HepG2 (cell line): ENCODE data around the gene LAMTOR1. TPM values are rescaled to one million over a fixed set of nuclear protein-coding genes. Genes with fewer than 3 reads are reported as not detected.

Source experiments
- ATAC-seq: fragments of 200-7000 bp; cut with Tn5 transposase; 3 replicates; pipeline ENCODE4 v1.9.1; 2020; ENCODE audit warnings: mild to moderate bottlenecking, moderate library complexity
- BruUV-seq: library from RNA; stranded (reverse); fragments of 400-500 nt; replicated peaks from 2 replicates; lab custom pipeline; 2021; lab: Mats Ljungman, UMichigan
- CTCF ChIA-PET: fragments of 300-600 bp; formaldehyde crosslinking; extraction: SDS; loops from one replicate; lab custom pipeline; 2021; ENCODE audit warnings: low total read pairs, inconsistent platforms, low intra/inter-chr PET ratio; lab: Yijun Ruan, JAX
- POLR2A ChIA-PET: fragments of 350-600 bp; sonication (Branson Sonifier 250); formaldehyde crosslinking; loops from one replicate; lab custom pipeline; 2020; ENCODE audit warnings: antibody characterized with exemption, inconsistent platforms; lab: Yijun Ruan, JAX
- DNase-seq: peaks from one replicate; pipeline ENCODE4 v3.0.0-alpha.2; 2015; ENCODE audit warnings: low spot score
- FAIRE-seq: peaks from 3 replicates; lab custom pipeline; 2011; peaks lifted over from hg19 to GRCh38; lab: Jason Lieb, UNC
- H2AFZ ChIP-seq: one replicate; pipeline ENCODE4 v1.6.1; 2011; ENCODE audit warnings: low read length, inconsistent platforms
- H3K27ac ChIP-seq: fragments of 300-600 bp; 3 replicates; pipeline ENCODE4 v1.8.0; 2011; ENCODE audit warnings: mixed run types, mild to moderate bottlenecking, mixed read lengths, low read length, inconsistent platforms; ENCODE audit not compliant: insufficient read depth; ENCODE audit errors: extremely low read length
- H3K27me3 ChIP-seq, 2 experiments: fragments of 200-600 bp in 1 of 2; 2 replicates in 1 of 2; 3 replicates in 1 of 2; pipeline versions ENCODE4 v1.6.0 to v1.8.0; 2011; ENCODE audit warnings: low read length in 2 of 2, mild to moderate bottlenecking in 2 of 2, moderate library complexity in 2 of 2, inconsistent platforms in 1 of 2; ENCODE audit not compliant: insufficient read depth in 2 of 2, control insufficient read depth in 1 of 2
- H3K36me3 ChIP-seq, 2 experiments: fragments of 200-600 bp in 1 of 2; replicated peaks in 1 of 2; 2 replicates in 1 of 2; 3 replicates in 1 of 2; pipeline versions ENCODE4 v1.5.1 to v1.8.0; 2011; ENCODE audit warnings: low read length in 2 of 2, inconsistent platforms in 1 of 2; ENCODE audit not compliant: insufficient read depth in 2 of 2, control insufficient read depth in 1 of 2
- H3K4me1 ChIP-seq: 2 replicates; pipeline ENCODE4 v1.5.1; 2012; ENCODE audit warnings: low read length, inconsistent platforms; ENCODE audit not compliant: insufficient read depth
- H3K4me2 ChIP-seq: 2 replicates; pipeline ENCODE4 v1.6.0; 2011; ENCODE audit warnings: low read depth, low read length, inconsistent platforms
- H3K4me3 ChIP-seq, 3 experiments: fragments of 200-600 bp in 1 of 3; sonication (generic), shearing (Covaris generic) in 1 of 3; replicated peaks in 1 of 3; 2 replicates each; pipeline ENCODE4 v1.5.1; 2011 to 2016; ENCODE audit warnings: low read length in 3 of 3, inconsistent platforms in 2 of 3, low read depth in 2 of 3, mild to moderate bottlenecking in 2 of 3, control low read depth in 1 of 3, mixed read lengths in 1 of 3; ENCODE audit not compliant: insufficient read depth in 1 of 3
- H3K79me2 ChIP-seq: one replicate; pipeline ENCODE4 v1.6.1; 2011; ENCODE audit warnings: low read length, inconsistent platforms; ENCODE audit not compliant: insufficient read depth
- H3K9ac ChIP-seq: 2 replicates; pipeline ENCODE4 v1.6.0; 2011; ENCODE audit warnings: mild to moderate bottlenecking, low read depth, low read length, inconsistent platforms; ENCODE audit not compliant: insufficient read depth
- H3K9me3 ChIP-seq: 2 replicates; pipeline ENCODE4 v1.5.1; 2012; ENCODE audit warnings: mild to moderate bottlenecking, low read length
- H4K20me1 ChIP-seq: 2 replicates; pipeline ENCODE4 v1.6.0; 2011; ENCODE audit warnings: inconsistent platforms, mild to moderate bottlenecking, low read length, moderate library complexity; ENCODE audit not compliant: insufficient read depth
- ATF2 ChIP-seq: sonication (generic); formaldehyde crosslinking; IDR thresholded peaks from 2 replicates; pipeline ENCODE4 v1.4.0; 2020; ENCODE audit warnings: missing genetic modification reagents
- KLF9 ChIP-seq: IDR thresholded peaks from 2 replicates; pipeline ENCODE4 v1.6.1; 2016; ENCODE audit warnings: low read depth
- MXD3 ChIP-seq: IDR thresholded peaks from 2 replicates; pipeline ENCODE4 v1.6.1; 2016; ENCODE audit warnings: mild to moderate bottlenecking, missing biosample characterization, missing genetic modification reagents
- NPAS2 ChIP-seq: sonication (generic); formaldehyde crosslinking; IDR thresholded peaks from 2 replicates; pipeline ENCODE4 v1.8.0; 2022; ENCODE audit warnings: mild to moderate bottlenecking, missing genetic modification reagents, borderline replicate concordance
- PAX8 ChIP-seq: sonication (generic); formaldehyde crosslinking; IDR thresholded peaks from 2 replicates; pipeline ENCODE4 v1.8.0; 2022; ENCODE audit warnings: mild to moderate bottlenecking, missing genetic modification reagents, borderline replicate concordance
- TAF15 ChIP-seq: fragments of 200-400 bp; formaldehyde crosslinking; IDR thresholded peaks from one replicate; pipeline ENCODE4 v1.6.1; 2018; ENCODE audit warnings: mild to moderate bottlenecking, low read depth, low read length; ENCODE audit not compliant: poor library complexity, severe bottlenecking
- TOE1 ChIP-seq: sonication (generic); formaldehyde crosslinking; IDR thresholded peaks from 2 replicates; pipeline ENCODE4 v1.4.0; 2020; ENCODE audit warnings: mild to moderate bottlenecking, missing genetic modification reagents
- ZMYM4 ChIP-seq: sonication (generic); formaldehyde crosslinking; IDR thresholded peaks from 2 replicates; pipeline ENCODE4 v1.8.1; 2023; ENCODE audit warnings: mild to moderate bottlenecking, missing genetic modification reagents
- ZNF136 ChIP-seq: sonication (generic); formaldehyde crosslinking; IDR thresholded peaks from 2 replicates; pipeline ENCODE4 v1.8.1; 2022; ENCODE audit warnings: low read depth, mild to moderate bottlenecking, moderate library complexity, missing genetic modification reagents
- ZNF224 ChIP-seq: sonication (generic); formaldehyde crosslinking; IDR thresholded peaks from 2 replicates; pipeline ENCODE4 v1.5.0; 2020; ENCODE audit warnings: mild to moderate bottlenecking, missing genetic modification reagents
- ZNF496 ChIP-seq: sonication (generic); formaldehyde crosslinking; IDR thresholded peaks from 2 replicates; pipeline ENCODE4 v1.8.1; 2023; ENCODE audit warnings: mild to moderate bottlenecking, moderate library complexity, missing genetic modification reagents; ENCODE audit not compliant: insufficient replicate concordance
- ZNF574 ChIP-seq: sonication (generic); formaldehyde crosslinking; IDR thresholded peaks from 2 replicates; pipeline ENCODE4 v1.4.0; 2020; ENCODE audit warnings: missing genetic modification reagents
- WGBS: methylation state at CpG from one replicate; pipeline ENCODE4 v1.1.6; 2017; ENCODE audit warnings: low lambda C conversion rate; 5-methylcytosine and 5-hydroxymethylcytosine counted together
- in situ Hi-C: cut with HindIII; loops from 2 replicates; pipeline ENCODE4 v1.10.0; 2017; ENCODE audit warnings: low pct_unique_long_range_greater_than_20kb; ENCODE audit not compliant: extremely low pct_ligation_motif_present
- intact Hi-C: fragments of 100-400 bp; cut with micrococcal nuclease; formaldehyde crosslinking; loops from one replicate; pipeline ENCODE4 v1.10.0; 2022; ENCODE audit not compliant: unreplicated experiment
- polyA plus RNA-seq, 8 experiments: library from polyadenylated mRNA; depleted of rRNA in 3 of 8; stranded (reverse) in 7 of 8; unstranded in 1 of 8; fragments of >200 nt; fragmentation: Illumina TruSeq in 4 of 8; extraction: Trizol in 4 of 8; gene quantifications; 2 replicates each; pipeline versions ENCODE4 v1.2.1 to v1.2.3, GENCODE V29; 2011 to 2016; ENCODE audit warnings: low read depth in 4 of 8, missing spikeins in 1 of 8, mixed read lengths in 1 of 8; ENCODE audit not compliant: insufficient read depth in 1 of 8
- total RNA-seq, 5 experiments: library from RNA; depleted of rRNA; stranded (reverse); fragments of >200 nt; fragmentation: Illumina TruSeq; extraction: Trizol; gene quantifications; 2 replicates each; pipeline ENCODE4 v1.2.3, GENCODE V29; 2016; ENCODE audit warnings: low read depth in 1 of 5

Gene LAMTOR1
- total and polyA plus RNA-seq, 2 of the 13 experiments (the other 11 are each of a cell fraction or from before 2014, with no cell fraction given): 60.4 to 66.0 TPM

- no peak overlapping the region for H3K4me3 ChIP-seq
- H3K9me3 ChIP-seq: no peaks in the 10 kb centered on the region
- 42% methylated on average over 3 of the region's 3 CpGs for WGBS
- ChIA-PET CTCF (no interaction called here), POLR2A (no interaction called here)
- no peak overlapping the region for H2AFZ ChIP-seq
- no TSS peak for BruUV-seq
- no peaks in the 10 kb centered on the region for H3K36me3 ChIP-seq
- H3K79me2 ChIP-seq: no peaks in the 10 kb centered on the region
- intact Hi-C loops: no loop called here
- DNase-seq: no peak
- H3K4me1 ChIP-seq: no peaks in the 10 kb centered on the region
- H3K9ac ChIP-seq: no peak overlapping the region
- FAIRE-seq: no peak
- ATAC-seq: no peak
- H3K27me3 ChIP-seq: peaks cover 0 to 1% of the 10 kb centered on the region in 2 experiments; a peak in 2 of 5 replicates
- in situ Hi-C loops: no loop called here
- no peak overlapping the region for H3K4me2 ChIP-seq
- H4K20me1 ChIP-seq: no peaks in the 10 kb centered on the region
- TF ChIP-seq TOE1 (no peak), ZNF574 (no peak), ZMYM4 (no peak), ATF2 (CRISPR knock-in tag) (no peak), TAF15 (no peak), ZNF496 (CRISPR knock-in tag) (no peak), KLF9 (CRISPR knock-in tag) (no peak), NPAS2 (CRISPR knock-in tag) (no peak), PAX8 (CRISPR knock-in tag) (no peak), ZNF136 (no peak), ZNF224 (CRISPR knock-in tag) (no peak), MXD3 (CRISPR knock-in tag) (no peak)
- TF ChIP-seq, all 625 proteins: peak for 0
- H3K27ac ChIP-seq: no peak overlapping the region
Observed at GRCh38 chr11:72141066-72141465, 38.0 kb upstream of the LAMTOR1 start.
